HepG2 (cell line): ENCODE measurements around the gene C2orf42. TPM values are rescaled to one million over a fixed set of nuclear protein-coding genes. Genes with fewer than 3 reads are reported as not detected.

ENCODE experiments used
- ATAC-seq: fragments of 200-7000 bp; cut with Tn5 transposase; 3 replicates; pipeline ENCODE4 v1.9.1; 2020; ENCODE audit warnings: mild to moderate bottlenecking, moderate library complexity
- BruUV-seq: library from RNA; stranded (reverse); fragments of 400-500 nt; replicated peaks from 2 replicates; lab custom pipeline; 2021; lab: Mats Ljungman, UMichigan
- CTCF ChIA-PET: fragments of 300-600 bp; formaldehyde crosslinking; extraction: SDS; loops from one replicate; lab custom pipeline; 2021; ENCODE audit warnings: low total read pairs, inconsistent platforms, low intra/inter-chr PET ratio; lab: Yijun Ruan, JAX
- POLR2A ChIA-PET: fragments of 350-600 bp; sonication (Branson Sonifier 250); formaldehyde crosslinking; loops from one replicate; lab custom pipeline; 2020; ENCODE audit warnings: antibody characterized with exemption, inconsistent platforms; lab: Yijun Ruan, JAX
- DNase-seq: peaks from one replicate; pipeline ENCODE4 v3.0.0-alpha.2; 2015; ENCODE audit warnings: low spot score
- FAIRE-seq: peaks from 3 replicates; lab custom pipeline; 2011; peaks lifted over from hg19 to GRCh38; lab: Jason Lieb, UNC
- H2AFZ ChIP-seq: one replicate; pipeline ENCODE4 v1.6.1; 2011; ENCODE audit warnings: low read length, inconsistent platforms
- H3K27ac ChIP-seq: fragments of 300-600 bp; 3 replicates; pipeline ENCODE4 v1.8.0; 2011; ENCODE audit warnings: mixed run types, mild to moderate bottlenecking, mixed read lengths, low read length, inconsistent platforms; ENCODE audit not compliant: insufficient read depth; ENCODE audit errors: extremely low read length
- H3K27me3 ChIP-seq, 2 experiments: fragments of 200-600 bp in 1 of 2; 2 replicates in 1 of 2; 3 replicates in 1 of 2; pipeline versions ENCODE4 v1.6.0 to v1.8.0; 2011; ENCODE audit warnings: low read length in 2 of 2, mild to moderate bottlenecking in 2 of 2, moderate library complexity in 2 of 2, inconsistent platforms in 1 of 2; ENCODE audit not compliant: insufficient read depth in 2 of 2, control insufficient read depth in 1 of 2
- H3K36me3 ChIP-seq, 2 experiments: fragments of 200-600 bp in 1 of 2; replicated peaks in 1 of 2; 2 replicates in 1 of 2; 3 replicates in 1 of 2; pipeline versions ENCODE4 v1.5.1 to v1.8.0; 2011; ENCODE audit warnings: low read length in 2 of 2, inconsistent platforms in 1 of 2; ENCODE audit not compliant: insufficient read depth in 2 of 2, control insufficient read depth in 1 of 2
- H3K4me1 ChIP-seq: 2 replicates; pipeline ENCODE4 v1.5.1; 2012; ENCODE audit warnings: low read length, inconsistent platforms; ENCODE audit not compliant: insufficient read depth
- H3K4me2 ChIP-seq: 2 replicates; pipeline ENCODE4 v1.6.0; 2011; ENCODE audit warnings: low read depth, low read length, inconsistent platforms
- H3K4me3 ChIP-seq, 3 experiments: fragments of 200-600 bp in 1 of 3; sonication (generic), shearing (Covaris generic) in 1 of 3; replicated peaks in 1 of 3; 2 replicates each; pipeline ENCODE4 v1.5.1; 2011 to 2016; ENCODE audit warnings: low read length in 3 of 3, inconsistent platforms in 2 of 3, low read depth in 2 of 3, mild to moderate bottlenecking in 2 of 3, control low read depth in 1 of 3, mixed read lengths in 1 of 3; ENCODE audit not compliant: insufficient read depth in 1 of 3
- H3K79me2 ChIP-seq: one replicate; pipeline ENCODE4 v1.6.1; 2011; ENCODE audit warnings: low read length, inconsistent platforms; ENCODE audit not compliant: insufficient read depth
- H3K9ac ChIP-seq: 2 replicates; pipeline ENCODE4 v1.6.0; 2011; ENCODE audit warnings: mild to moderate bottlenecking, low read depth, low read length, inconsistent platforms; ENCODE audit not compliant: insufficient read depth
- H3K9me3 ChIP-seq: 2 replicates; pipeline ENCODE4 v1.5.1; 2012; ENCODE audit warnings: mild to moderate bottlenecking, low read length
- H4K20me1 ChIP-seq: 2 replicates; pipeline ENCODE4 v1.6.0; 2011; ENCODE audit warnings: inconsistent platforms, mild to moderate bottlenecking, low read length, moderate library complexity; ENCODE audit not compliant: insufficient read depth
- BCL6 ChIP-seq: IDR thresholded peaks from 2 replicates; pipeline ENCODE4 v1.6.1; 2016; ENCODE audit warnings: missing genetic modification reagents, missing compliant biosample characterization
- FOXA1 ChIP-seq, 2 experiments: fragments of 450-650 bp in 1 of 2; sonication (generic) in 1 of 2; formaldehyde crosslinking in 1 of 2; IDR thresholded peaks; 2 replicates each; pipeline versions ENCODE4 v1.4.0 to v1.6.1; 2016 to 2020; ENCODE audit warnings: missing genetic modification reagents in 1 of 2
- KDM5B ChIP-seq: sonication (generic); formaldehyde crosslinking; IDR thresholded peaks from 2 replicates; pipeline ENCODE4 v1.4.0; 2020; ENCODE audit warnings: missing genetic modification reagents, mild to moderate bottlenecking, borderline replicate concordance
- MXD1 ChIP-seq: sonication (generic); formaldehyde crosslinking; IDR thresholded peaks from 2 replicates; pipeline ENCODE4 v1.4.0; 2020; ENCODE audit warnings: mild to moderate bottlenecking, missing genetic modification reagents
- PBX2 ChIP-seq: IDR thresholded peaks from 2 replicates; pipeline ENCODE4 v1.6.1; 2016; ENCODE audit warnings: control low read depth
- SAP130 ChIP-seq: IDR thresholded peaks from 2 replicates; pipeline ENCODE4 v1.6.1; 2016; ENCODE audit warnings: low read depth
- ZNF776 ChIP-seq: sonication (generic); formaldehyde crosslinking; IDR thresholded peaks from 2 replicates; pipeline ENCODE4 v1.4.0; 2020; ENCODE audit warnings: mild to moderate bottlenecking, missing genetic modification reagents
- ZNF83 ChIP-seq: sonication (generic); formaldehyde crosslinking; IDR thresholded peaks from 2 replicates; pipeline ENCODE4 v1.4.0; 2020; ENCODE audit warnings: missing genetic modification reagents, mild to moderate bottlenecking, borderline replicate concordance
- WGBS: methylation state at CpG from one replicate; pipeline ENCODE4 v1.1.6; 2017; ENCODE audit warnings: low lambda C conversion rate; 5-methylcytosine and 5-hydroxymethylcytosine counted together
- in situ Hi-C: cut with HindIII; loops from 2 replicates; pipeline ENCODE4 v1.10.0; 2017; ENCODE audit warnings: low pct_unique_long_range_greater_than_20kb; ENCODE audit not compliant: extremely low pct_ligation_motif_present
- intact Hi-C: fragments of 100-400 bp; cut with micrococcal nuclease; formaldehyde crosslinking; loops from one replicate; pipeline ENCODE4 v1.10.0; 2022; ENCODE audit not compliant: unreplicated experiment
- polyA plus RNA-seq, 8 experiments: library from polyadenylated mRNA; depleted of rRNA in 3 of 8; stranded (reverse) in 7 of 8; unstranded in 1 of 8; fragments of >200 nt; fragmentation: Illumina TruSeq in 4 of 8; extraction: Trizol in 4 of 8; gene quantifications; 2 replicates each; pipeline versions ENCODE4 v1.2.1 to v1.2.3, GENCODE V29; 2011 to 2016; ENCODE audit warnings: low read depth in 4 of 8, missing spikeins in 1 of 8, mixed read lengths in 1 of 8; ENCODE audit not compliant: insufficient read depth in 1 of 8
- total RNA-seq, 5 experiments: library from RNA; depleted of rRNA; stranded (reverse); fragments of >200 nt; fragmentation: Illumina TruSeq; extraction: Trizol; gene quantifications; 2 replicates each; pipeline ENCODE4 v1.2.3, GENCODE V29; 2016; ENCODE audit warnings: low read depth in 1 of 5
- TF ChIP-seq, protein P1 (sequence below): sonication (generic); formaldehyde crosslinking; IDR thresholded peaks from 2 replicates; pipeline ENCODE4 v1.4.0; 2020; ENCODE audit warnings: missing genetic modification reagents
- TF ChIP-seq, protein P2 (sequence below): IDR thresholded peaks from 2 replicates; pipeline ENCODE4 v1.6.1; 2016; ENCODE audit warnings: low read depth, missing genetic modification reagents, missing compliant biosample characterization
- TF ChIP-seq, protein P3 (sequence below): sonication (generic); formaldehyde crosslinking; IDR thresholded peaks from 2 replicates; pipeline ENCODE4 v1.4.0; 2020; ENCODE audit warnings: mild to moderate bottlenecking, missing genetic modification reagents

C2orf42 gene
- total and polyA plus RNA-seq, 2 of the 13 experiments (the other 11 are each of a cell fraction or from before 2014, with no cell fraction given): 9.3 to 9.9 TPM

- TF ChIP-seq MXD1 (CRISPR knock-in tag) (no peak), ZNF776 (CRISPR knock-in tag) (no peak), ZNF83 (no peak), PBX2 (CRISPR knock-in tag) (no peak), BCL6 (CRISPR knock-in tag) (no peak), KDM5B (CRISPR knock-in tag) (no peak), SAP130 (CRISPR knock-in tag) (no peak), FOXA1 (IDR thresholded peaks at IDR 0.05) (no peak), FOXA1 (CRISPR knock-in tag; IDR thresholded peaks at IDR 0.05) (no peak)
- TF ChIP-seq, protein P1, sequence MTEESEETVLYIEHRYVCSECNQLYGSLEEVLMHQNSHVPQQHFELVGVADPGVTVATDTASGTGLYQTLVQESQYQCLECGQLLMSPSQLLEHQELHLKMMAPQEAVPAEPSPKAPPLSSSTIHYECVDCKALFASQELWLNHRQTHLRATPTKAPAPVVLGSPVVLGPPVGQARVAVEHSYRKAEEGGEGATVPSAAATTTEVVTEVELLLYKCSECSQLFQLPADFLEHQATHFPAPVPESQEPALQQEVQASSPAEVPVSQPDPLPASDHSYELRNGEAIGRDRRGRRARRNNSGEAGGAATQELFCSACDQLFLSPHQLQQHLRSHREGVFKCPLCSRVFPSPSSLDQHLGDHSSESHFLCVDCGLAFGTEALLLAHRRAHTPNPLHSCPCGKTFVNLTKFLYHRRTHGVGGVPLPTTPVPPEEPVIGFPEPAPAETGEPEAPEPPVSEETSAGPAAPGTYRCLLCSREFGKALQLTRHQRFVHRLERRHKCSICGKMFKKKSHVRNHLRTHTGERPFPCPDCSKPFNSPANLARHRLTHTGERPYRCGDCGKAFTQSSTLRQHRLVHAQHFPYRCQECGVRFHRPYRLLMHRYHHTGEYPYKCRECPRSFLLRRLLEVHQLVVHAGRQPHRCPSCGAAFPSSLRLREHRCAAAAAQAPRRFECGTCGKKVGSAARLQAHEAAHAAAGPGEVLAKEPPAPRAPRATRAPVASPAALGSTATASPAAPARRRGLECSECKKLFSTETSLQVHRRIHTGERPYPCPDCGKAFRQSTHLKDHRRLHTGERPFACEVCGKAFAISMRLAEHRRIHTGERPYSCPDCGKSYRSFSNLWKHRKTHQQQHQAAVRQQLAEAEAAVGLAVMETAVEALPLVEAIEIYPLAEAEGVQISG (CRISPR knock-in tag): no peak
- TF ChIP-seq, protein P2, sequence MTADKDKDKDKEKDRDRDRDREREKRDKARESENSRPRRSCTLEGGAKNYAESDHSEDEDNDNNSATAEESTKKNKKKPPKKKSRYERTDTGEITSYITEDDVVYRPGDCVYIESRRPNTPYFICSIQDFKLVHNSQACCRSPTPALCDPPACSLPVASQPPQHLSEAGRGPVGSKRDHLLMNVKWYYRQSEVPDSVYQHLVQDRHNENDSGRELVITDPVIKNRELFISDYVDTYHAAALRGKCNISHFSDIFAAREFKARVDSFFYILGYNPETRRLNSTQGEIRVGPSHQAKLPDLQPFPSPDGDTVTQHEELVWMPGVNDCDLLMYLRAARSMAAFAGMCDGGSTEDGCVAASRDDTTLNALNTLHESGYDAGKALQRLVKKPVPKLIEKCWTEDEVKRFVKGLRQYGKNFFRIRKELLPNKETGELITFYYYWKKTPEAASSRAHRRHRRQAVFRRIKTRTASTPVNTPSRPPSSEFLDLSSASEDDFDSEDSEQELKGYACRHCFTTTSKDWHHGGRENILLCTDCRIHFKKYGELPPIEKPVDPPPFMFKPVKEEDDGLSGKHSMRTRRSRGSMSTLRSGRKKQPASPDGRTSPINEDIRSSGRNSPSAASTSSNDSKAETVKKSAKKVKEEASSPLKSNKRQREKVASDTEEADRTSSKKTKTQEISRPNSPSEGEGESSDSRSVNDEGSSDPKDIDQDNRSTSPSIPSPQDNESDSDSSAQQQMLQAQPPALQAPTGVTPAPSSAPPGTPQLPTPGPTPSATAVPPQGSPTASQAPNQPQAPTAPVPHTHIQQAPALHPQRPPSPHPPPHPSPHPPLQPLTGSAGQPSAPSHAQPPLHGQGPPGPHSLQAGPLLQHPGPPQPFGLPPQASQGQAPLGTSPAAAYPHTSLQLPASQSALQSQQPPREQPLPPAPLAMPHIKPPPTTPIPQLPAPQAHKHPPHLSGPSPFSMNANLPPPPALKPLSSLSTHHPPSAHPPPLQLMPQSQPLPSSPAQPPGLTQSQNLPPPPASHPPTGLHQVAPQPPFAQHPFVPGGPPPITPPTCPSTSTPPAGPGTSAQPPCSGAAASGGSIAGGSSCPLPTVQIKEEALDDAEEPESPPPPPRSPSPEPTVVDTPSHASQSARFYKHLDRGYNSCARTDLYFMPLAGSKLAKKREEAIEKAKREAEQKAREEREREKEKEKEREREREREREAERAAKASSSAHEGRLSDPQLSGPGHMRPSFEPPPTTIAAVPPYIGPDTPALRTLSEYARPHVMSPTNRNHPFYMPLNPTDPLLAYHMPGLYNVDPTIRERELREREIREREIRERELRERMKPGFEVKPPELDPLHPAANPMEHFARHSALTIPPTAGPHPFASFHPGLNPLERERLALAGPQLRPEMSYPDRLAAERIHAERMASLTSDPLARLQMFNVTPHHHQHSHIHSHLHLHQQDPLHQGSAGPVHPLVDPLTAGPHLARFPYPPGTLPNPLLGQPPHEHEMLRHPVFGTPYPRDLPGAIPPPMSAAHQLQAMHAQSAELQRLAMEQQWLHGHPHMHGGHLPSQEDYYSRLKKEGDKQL: no peak
- TF ChIP-seq, protein P3, sequence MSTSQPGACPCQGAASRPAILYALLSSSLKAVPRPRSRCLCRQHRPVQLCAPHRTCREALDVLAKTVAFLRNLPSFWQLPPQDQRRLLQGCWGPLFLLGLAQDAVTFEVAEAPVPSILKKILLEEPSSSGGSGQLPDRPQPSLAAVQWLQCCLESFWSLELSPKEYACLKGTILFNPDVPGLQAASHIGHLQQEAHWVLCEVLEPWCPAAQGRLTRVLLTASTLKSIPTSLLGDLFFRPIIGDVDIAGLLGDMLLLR (CRISPR knock-in tag): no peak
- no peak overlapping the region for H2AFZ ChIP-seq
- ATAC-seq (no peak; the same call in 1 of the 3 replicates), FAIRE-seq (no peak), DNase-seq (no peak)
- no peaks in the 10 kb centered on the region for H3K9me3 ChIP-seq
- in situ Hi-C loops: no loop called here
- no peak overlapping the region for H3K4me2 ChIP-seq
- intact Hi-C loops: no loop called here
- H3K9ac ChIP-seq: no peak overlapping the region
- ChIA-PET POLR2A (no interaction called here), CTCF (no interaction called here)
- no peak overlapping the region for H3K27ac ChIP-seq
- no TSS peak for BruUV-seq
- no peaks in the 10 kb centered on the region for H3K4me1 ChIP-seq
- H3K79me2 ChIP-seq: no peaks in the 10 kb centered on the region
- WGBS: 91% methylated on average over 2 of the region's 2 CpGs
- H3K27me3 ChIP-seq: no peaks in the 10 kb centered on the region
- H4K20me1 ChIP-seq: no peaks in the 10 kb centered on the region
- no peak overlapping the region for H3K4me3 ChIP-seq
- H3K36me3 ChIP-seq: peaks cover 6 to 10% of the 10 kb centered on the region in 2 experiments
These were observed 29.7 kb downstream of the C2orf42 start for GRCh38 chr2:70161069-70161534.
